GM18873 (cell line): ENCODE results near the gene TSPEAR.

Source experiments
- ATAC-seq: cut with Tn5 transposase; IDR thresholded peaks from one replicate; pipeline ENCODE4 v1.9.1; 2021; ENCODE audit warnings: mild to moderate bottlenecking, moderate library complexity, moderate number of reproducible peaks; ENCODE audit not compliant: unreplicated experiment, low FRiP score

The TSPEAR gene

DNA sequence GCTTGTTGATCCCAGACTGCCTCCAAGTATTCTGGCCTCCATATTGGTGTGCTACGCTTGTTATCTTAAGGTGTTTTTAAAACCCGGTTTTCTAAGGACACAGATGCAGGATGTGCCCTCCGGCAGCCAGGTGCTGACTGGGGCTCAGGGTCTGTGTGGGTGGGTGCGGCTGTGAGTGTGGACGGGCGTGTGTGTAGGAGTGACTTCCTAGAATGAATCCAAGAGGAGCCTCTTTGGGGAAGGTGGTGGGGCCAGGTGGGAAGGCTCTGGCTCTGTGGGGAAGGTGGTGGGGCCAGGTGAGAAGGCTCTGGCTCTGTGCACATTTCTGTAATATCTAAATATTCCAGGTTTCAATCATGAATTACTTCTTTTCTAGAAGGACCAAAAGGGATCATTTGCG lies 12.8 kb upstream of the TSPEAR start:
- ATAC-seq: no peak

- no peak for ATAC-seq
These were observed 12.1 kb upstream of the TSPEAR start for GRCh38 chr21:44723177-44724131.

DNA sequence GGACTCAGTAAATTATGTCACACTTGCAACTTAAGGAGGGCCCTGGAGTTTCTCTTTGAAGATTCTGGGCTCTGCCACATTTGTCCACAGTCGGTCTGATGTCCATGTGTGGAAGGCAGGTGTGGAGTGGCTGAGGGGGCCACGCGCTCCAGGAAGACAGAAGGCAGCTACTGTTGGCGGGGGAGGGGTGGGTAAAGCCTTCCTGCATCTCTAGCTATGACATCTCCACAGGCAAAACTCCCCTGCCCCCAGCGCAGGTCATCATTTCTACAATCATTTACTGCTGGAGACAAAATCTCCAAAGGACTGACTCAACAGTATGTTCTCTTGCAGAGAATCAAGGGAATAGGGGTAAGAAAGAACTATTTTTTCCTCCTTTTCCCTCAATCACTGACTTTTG lies 11.4 kb upstream of the TSPEAR start:
- ATAC-seq: no peak

DNA sequence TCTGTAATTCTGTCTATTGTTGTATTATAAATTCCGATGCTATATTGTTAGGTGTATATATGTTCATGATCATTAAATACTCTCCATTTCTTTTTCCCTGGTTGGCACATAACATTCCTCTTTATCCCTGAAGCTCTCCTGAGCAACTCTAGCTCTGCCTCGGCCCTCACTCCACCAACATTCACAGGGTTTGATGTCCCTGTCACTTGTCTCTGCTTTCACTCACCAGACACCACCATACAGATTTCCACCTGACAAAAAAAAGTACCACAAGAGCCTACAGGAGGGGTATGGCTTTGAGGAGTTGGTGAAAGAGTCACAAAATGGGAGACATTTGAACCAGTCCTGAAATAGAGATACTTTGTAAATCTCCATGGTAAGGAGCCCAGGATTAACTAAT lies 8.8 kb upstream of the TSPEAR start:
- no peak for ATAC-seq

GRCh38 chr21:44718571-44718970 lies 7.2 kb upstream of the TSPEAR start:
- no peak for ATAC-seq

DNA sequence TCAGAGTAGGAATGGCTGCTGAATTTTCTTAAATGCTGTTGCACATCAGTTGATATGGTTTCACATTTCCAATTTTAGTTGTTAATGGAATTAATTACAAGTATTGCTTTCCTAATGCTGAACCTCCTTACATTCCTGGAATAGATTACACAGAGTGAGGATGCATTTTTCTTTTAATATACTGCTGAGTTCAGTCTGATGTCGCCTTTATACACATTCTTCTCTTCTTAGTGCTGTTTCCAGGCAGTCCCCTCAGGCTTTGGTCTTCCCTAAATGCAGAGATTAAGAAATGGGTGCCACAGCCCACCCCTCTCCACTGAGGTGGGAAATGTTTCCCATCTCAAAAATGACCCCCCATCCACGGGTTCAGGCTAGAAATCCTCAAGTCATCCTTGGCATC lies 6.7 kb upstream of the TSPEAR start:
- no peak for ATAC-seq

GRCh38 chr21:44716984-44717383 lies 5.6 kb upstream of the TSPEAR start:
- ATAC-seq: no peak

GRCh38 chr21:44714905-44715304 lies 3.5 kb upstream of the TSPEAR start:
- no peak for ATAC-seq

GRCh38 chr21:44713846-44714245 lies 2.5 kb upstream of the TSPEAR start:
- no peak for ATAC-seq

DNA sequence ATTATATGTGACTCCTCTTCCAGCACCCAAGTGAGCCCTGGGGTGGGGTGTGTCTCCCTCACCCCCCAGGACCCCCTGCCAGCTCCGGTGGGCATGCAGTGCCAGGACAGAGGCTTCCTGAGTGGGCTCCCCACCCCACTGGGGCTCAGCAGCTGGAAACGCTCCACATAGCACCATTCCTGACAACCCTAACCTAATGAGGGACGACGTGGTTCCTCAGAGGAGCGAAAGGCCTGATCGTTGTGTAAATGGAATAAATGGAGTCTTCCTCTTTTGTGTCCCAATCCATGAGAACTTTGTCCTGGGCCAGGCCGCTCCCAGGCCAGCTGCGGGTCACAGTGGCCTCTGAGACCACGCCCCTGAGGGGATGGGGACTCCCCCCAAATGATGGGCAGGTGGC lies 1.8 kb upstream of the TSPEAR start:
- ATAC-seq: no peak

DNA sequence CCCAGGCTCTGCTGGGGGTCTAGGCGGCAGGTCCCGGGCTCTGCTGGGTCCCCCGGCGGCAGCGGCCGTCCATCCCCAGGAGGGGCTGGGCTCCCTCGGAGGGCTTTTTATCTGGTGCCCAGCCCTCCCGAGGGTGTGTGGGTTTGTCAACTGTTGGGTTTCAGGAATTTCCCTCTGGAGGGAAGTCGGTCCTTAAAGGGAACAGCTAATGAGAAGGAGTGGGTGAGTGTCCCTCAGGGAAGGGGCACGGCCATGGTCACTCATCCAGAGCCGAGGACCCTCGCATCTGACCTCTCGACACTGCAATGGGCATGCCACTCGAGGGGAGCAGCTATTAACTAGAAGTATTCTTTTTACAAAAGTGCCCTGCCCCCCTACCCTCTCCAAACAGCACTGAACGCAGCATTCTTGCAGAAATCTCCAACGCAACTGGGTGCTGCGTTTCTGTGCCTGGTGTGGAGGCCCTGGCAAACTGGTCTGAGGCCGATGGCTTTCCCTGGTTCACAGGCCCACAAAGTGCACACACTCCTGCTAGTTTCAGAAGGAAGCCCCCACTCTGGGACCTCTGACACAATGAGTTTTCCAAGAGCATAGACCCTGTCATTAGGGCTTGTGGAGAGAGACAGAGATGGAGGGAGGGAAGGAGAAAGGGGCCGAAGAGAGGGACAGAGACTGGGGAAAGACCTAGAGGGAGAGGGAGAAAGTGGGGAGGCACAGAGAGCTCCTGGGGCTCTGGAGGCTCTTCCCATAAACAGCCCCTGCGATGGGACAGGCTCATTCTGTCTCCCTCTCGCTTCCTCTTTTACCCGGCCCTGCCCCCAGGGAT lies 1.0 kb upstream of the TSPEAR start:
- no peak for ATAC-seq

GRCh38 chr21:44710756-44711326 lies 531 bp downstream of the TSPEAR start:
- ATAC-seq: no peak

- no peak for ATAC-seq
These were observed 1.1 kb downstream of the TSPEAR start for GRCh38 chr21:44710294-44710665.

DNA sequence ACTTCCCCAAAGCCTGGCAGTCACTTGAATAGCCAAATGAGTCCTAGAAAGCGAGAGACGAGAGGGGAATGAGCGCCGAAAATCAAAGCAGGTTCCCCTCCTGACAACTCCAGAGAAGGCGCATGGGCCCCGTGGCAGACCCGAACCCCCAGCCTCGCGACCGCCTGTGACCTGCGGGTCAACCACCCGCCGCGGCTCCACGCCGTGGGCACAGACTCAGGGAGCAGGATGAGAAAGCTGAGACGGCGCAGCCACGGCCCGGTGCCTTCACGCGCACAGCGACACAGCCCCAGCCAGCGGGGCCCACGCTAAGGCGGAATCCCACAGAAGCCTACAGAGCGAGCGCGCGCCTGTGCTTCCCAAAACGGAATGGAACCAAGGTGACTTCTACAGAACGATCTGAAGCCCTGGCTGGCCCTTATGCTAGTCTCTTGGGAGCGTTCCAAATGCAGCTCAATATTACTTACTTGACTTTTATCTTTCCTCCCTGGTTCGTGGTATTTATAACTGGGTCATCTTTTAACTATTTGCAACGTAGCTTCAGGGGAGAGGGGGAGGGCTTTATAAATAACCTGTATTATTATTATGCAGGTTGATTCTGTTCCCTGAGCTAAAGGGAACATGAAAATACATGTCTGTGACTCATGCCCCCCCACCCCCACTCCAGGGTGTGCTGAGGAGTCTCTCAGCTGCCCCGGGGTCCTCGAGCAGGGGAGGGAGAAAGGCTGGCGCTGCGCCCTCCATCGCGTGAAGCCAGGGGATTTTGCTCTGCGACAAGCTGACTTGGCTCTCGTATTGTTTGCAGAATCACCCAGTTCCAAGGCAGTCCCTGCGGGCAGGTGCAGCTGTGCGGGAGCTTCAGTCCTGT lies 1.7 kb downstream of the TSPEAR start:
- no peak for ATAC-seq

GRCh38 chr21:44708866-44709425 lies 2.4 kb downstream of the TSPEAR start:
- ATAC-seq: no peak

GRCh38 chr21:44708213-44708865 lies 3.0 kb downstream of the TSPEAR start:
- no peak for ATAC-seq

- ATAC-seq: no peak
These were observed 4.4 kb downstream of the TSPEAR start for GRCh38 chr21:44706706-44707581.

DNA sequence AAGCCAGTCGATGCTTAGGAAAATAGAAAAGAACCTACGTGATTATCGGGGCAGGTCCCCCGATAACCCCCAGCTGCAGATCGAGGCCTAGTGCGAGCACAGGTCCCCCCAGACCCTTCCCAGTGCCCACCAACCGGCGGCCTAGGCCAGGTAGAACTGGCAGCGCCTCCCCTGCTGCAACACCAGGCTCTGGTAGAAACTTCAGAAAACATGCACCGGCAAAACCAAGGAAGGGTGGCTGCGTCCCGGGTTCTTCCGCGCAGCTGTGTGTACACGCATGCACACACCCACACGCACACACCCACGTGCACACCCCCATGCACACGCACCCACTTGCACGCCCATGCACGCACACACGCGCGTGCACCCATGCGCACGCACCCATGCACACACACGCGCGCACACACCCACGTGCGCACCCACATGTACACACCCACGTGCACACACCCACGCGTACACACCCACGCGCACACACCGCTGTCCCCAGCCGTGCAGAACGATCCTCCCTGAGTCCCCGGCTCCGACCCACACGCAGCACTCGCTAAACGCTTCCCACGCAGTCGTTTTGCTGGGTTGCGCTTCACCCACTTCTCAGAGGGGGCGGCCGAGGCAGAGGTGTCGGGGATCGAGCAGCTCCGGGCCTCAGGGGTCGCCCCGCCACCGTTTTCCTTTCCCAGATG lies 5.2 kb downstream of the TSPEAR start:
- no peak for ATAC-seq
